CD1c-positive myeloid dendritic cell (primary cell): Measurements from ENCODE around the gene CACNA1C.
A peak's percentile ranks its signal among the peaks of the same experiment; 100 is the strongest.

ENCODE experiments used
- DNase-seq: peaks from one replicate; pipeline ENCODE4 v3.0.0-alpha.2; 2016; ENCODE audit errors: extremely low spot score

CACNA1C gene

DNA sequence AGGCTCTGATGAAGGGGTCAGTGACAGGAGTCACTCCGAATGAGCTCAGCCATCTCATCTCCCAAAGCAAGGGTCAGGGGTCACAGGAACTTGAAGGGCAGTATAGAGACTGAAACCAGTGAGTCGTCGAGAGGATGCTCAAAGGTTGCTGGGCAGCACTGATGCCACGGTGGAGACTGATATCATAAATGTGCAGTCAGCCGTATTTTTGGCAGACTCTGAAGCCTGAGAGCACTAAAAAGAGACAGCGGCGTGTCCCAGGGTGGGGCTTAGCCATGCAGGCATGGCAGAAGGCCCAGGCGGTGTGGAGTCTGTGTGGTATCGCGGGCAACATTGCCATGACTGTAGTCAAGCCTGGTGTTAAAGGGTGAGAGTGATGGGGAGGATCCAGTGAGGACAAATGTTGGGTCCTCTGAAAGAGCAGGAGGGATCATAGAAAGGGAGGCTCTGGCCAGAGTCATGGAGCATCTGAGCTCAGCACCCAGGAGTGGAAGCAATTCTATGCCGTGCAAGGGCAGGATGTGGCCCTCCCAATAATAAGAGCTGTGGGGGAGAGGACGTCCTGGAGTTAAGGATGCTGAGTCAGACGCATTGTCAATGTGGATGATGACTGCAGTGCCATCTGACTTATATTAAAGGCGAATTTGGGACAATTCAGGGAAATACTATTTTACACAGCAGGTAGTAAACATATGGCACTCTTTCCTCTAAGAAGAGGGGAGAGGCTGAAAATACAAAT, 500.8 kb downstream of the CACNA1C start:
- no peak for DNase-seq

DNA sequence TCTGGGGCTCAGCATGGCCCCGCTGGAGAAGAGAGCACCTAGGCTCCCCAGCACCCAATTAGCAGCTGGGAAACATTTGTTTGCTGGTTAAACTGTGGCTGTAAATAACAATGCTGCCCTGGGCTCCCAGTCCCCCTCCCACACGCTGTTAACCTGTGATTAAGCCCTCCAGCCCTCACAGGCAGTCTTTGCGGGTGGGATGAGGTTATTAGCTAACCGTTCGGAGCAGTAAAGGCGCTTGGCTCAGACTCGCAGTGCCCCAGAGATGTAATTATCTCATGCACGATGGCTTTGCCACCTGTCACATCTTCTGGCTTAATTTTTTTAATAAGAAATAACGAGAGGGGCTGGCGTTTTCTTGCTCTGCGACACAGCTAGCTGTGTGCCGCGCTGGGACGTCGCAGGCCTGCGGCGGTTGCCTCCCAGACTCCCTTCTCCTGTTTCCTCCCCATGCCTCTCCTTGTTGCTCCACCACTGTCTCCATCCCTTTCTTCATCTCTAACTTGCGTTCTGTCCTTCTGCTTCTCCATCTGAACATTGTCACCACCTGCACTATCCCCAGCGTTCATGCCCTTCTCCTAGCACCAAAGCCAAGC, 502.8 kb downstream of the CACNA1C start:
- DNase-seq: no peak

DNA sequence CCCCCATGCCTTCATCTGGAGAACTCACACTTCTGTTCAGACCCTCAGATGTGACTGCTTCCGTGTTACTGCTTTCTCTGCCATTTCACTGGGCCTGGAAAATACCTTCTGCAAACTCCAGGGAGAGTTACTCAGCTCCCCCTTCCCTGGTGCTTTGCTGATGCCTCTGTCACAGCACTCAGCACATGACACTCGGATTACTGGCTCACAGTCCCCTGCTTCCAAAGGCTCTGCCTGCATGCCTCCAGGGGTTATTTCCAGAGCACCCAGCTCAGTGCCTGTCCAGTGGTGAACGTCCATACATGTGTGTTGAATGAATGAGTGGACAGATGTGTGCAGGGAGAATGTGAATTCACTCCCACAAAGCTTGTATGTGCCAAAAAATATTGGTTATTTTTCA, 504.8 kb downstream of the CACNA1C start:
- no peak for DNase-seq

DNA sequence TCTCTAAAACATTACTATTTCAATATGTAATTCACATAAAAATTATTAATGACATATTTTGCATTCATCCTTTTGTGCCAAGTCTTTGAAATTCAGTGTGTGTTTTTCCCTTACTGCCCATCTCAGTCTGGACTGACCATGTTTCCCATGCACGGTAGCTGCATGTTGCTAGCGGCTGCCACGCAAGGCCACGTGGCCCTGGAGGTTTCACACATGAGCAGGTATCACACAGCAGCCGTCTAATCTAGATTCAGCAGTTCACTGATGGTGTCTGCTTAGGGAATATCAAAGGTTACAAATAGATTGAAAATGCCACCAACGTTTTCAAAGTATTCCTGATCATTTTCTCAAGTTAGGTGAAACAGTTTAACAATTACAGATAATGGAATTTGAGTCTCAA, 507.1 kb downstream of the CACNA1C start:
- no peak for DNase-seq

DNA sequence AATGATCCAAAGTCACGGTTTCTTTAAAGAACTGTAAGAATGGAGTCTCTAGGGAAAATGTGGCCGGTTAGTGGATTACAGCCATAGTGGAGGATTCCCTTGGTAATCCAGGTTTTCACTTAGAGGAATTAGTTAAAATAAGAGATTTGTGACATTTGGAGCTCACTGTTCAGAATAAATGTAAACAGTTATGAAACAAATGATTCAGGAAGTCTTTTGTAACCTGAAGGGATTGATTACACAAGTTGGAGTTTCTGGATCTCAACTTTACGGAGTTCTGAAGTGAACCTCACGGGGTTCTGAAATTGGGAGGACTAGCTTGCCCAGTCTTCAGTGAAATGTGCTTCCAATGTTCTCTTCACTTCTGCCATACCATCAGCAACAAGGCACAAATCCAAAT, 507.6 kb downstream of the CACNA1C start:
- DNase-seq: peak; percentile 9

DNA sequence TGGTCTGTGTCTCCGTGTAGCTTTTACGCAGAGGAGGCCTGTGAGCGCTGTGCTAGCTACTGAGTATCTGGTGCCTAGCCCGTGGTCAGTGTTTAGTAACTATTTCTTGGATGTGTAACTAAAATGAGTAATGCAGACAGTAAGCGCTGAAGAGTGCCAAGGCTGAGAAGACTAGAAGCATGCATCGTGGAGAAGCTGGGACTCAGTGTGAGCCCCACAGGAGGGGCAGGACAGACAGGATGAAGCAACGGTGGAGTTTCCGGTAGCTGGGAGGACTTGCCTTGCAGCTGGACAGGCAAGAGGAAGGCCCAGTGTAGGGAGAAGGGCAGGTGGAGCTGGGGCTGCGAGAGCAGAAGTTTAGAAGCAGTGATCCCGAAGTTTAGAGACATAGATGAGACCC, 508.6 kb downstream of the CACNA1C start:
- DNase-seq: no peak

DNA sequence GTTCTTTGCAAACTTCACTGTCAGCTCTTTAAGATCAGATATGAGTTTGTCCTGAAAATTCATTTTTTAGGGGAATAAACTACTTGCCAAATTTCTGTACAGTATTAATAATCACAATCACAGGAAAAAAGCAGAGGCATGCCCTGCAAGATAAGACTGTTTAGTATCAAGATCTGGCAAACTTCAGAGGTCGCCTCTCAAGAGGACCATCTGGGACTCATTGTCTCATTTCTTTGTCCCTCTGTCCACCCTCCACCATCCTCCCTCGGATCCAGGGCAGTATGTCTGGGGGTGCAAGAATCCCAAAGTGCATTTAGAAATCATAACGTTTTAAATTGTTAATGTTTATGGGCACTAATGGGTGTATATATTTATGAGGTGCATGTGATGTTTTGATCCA, 509.6 kb downstream of the CACNA1C start:
- no peak for DNase-seq

DNA sequence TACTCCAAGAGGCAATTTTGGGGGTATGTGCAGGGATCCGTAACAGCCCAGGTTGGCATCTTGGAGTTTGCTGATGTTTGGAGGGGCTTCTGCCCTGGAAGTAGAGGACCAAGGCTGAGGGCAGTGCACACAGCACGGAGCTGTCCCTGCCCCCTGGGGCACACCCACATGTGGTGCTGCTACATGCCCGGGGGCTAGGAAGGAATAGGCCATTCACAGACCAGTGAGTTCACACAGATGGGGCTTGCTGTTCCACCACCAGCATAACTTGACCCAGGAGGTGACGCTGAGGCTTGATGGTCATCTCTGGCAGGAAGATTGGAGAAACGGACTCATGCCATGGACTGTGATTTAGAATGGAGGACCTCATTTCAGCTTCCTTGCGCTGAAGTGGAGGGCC, 510.9 kb downstream of the CACNA1C start:
- DNase-seq: no peak

DNA sequence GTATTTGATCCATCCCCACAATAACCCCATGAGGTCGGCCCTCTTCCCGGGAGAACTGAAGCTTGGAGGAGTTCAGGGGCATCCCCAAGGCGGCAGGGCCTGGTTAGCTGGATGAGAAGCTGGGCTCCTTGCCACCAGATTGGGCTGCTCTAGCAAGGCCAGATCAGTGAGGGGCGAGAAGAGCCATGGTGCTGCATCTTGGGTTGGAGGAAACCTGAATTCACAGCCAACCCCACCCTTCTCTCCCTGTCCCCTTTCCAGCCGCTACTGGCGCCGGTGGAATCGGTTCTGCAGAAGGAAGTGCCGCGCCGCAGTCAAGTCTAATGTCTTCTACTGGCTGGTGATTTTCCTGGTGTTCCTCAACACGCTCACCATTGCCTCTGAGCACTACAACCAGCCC, 513.4 kb downstream of the CACNA1C start:
- no peak for DNase-seq

DNA sequence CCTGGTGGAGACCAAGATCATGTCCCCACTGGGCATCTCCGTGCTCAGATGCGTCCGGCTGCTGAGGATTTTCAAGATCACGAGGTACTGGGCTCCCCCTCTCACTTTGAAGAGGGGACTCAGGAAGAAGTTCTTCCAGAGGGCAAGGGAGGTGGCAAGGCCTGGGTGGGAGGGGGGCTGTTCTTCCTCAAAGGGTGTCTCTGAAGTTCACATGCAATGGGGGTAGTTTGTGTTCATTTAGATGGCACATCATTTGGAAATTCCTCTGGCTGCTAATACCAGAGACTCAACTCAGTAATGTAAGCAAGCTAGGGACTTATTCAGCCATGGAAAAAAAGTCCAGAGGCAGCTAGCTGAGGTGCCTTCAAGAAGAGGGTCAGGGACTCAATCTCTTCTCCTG, 514.9 kb downstream of the CACNA1C start:
- DNase-seq: no peak

DNA sequence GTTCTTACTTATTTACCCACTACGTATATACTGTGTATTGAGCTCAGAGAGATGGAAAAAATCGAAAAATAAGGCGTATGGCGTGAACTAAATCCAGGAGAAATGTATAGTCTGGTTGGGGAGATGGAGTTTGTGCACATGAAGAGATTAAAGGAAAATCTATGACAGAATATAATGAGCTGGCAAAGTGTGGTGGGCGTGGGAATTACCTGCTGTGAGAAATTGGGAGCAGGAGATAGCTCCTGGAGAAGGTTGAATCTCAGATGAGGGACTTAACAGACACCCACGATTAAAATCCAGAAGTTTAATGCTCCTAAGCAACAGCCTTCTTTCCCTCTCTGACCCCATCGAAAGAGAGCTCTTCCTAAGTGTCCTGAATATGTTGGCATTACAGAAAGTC, 517.8 kb downstream of the CACNA1C start:
- DNase-seq: no peak

DNA sequence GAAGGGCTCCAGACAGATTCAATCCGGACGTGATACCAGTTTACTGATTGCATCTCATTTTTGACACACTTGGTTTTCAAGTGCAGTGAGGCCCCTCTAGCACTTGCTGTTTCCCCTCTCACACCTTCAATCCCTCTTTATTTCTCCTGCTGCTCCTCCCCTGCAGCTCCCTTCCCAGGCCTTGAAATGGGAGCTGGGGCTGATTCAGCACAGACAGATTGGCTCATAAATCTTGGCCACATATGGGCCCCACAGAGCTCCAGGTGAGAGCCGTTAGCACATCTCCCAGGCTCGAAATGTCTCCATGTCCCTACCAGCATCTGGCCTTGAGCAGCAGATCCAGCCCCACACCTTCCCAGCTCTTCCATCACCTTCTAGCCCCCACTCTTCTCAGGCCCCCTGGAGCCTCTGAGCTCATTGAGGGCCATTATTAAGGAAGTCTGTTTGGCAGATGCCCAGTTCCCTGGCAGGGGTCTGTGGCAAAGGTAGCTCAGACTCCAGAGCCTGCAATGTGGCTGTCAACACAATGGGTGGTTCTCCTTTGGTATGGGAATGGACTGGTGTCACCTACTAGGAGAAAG, 521.7 kb downstream of the CACNA1C start:
- no peak for DNase-seq

DNA sequence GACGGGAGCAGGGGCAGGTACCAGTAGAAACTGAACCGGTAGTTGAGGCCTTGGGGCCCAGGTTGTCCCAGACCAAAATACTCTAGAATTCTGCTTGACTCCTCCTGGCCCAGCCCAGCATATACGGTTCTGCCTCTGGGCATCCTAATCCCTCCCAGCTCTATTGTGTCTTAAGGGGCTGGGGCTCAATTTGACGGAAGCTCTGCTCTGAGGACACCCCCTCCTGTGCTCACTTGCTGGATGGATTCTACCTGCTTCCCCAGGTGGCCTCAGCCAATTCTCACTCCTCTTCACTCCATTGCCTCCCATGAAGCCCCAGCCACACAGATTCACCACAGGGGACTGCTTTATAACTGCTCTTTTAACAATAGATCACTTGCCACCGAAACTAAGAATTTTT, 522.5 kb downstream of the CACNA1C start:
- DNase-seq: no peak

DNA sequence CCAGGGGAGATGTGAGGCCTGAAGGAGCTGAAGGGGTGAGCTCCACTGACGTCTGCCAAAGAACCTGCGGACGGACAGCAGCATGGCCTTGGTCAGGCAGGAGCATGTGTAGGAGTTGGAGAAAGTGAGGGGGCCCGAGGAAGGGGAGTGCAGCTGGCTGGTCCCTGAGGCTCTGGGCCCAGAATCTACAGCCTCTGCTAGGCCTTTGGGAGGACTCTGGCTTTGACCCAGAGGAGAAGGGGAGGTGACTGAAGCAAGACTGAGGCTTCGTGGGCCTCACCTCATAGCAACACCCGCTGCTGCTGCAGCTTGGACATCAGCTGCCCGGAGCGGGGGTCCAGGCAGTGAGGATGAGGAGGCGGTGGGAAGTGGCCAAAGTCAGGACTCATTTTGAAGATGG, 525.4 kb downstream of the CACNA1C start:
- no peak for DNase-seq

DNA sequence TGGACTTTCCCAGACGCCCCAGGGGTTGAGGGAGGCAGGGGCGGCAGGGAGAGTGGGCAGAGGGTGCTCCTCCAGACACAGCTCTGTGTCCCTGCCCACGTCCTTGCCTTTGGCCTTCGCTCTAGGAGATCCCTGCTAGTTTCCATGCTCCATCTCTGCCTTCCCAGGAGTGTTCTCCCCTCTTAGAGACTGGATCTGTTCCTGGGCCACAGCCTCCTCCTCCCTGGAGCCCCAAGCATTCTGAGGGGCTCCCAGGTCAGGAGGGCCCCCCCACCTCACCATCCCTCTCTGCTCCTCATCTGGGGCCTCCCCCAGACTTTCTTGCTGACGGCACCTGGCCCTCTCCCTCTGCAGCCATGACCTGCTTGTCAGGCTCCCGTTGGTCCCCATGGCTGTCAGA, 526.0 kb downstream of the CACNA1C start:
- no peak for DNase-seq

DNA sequence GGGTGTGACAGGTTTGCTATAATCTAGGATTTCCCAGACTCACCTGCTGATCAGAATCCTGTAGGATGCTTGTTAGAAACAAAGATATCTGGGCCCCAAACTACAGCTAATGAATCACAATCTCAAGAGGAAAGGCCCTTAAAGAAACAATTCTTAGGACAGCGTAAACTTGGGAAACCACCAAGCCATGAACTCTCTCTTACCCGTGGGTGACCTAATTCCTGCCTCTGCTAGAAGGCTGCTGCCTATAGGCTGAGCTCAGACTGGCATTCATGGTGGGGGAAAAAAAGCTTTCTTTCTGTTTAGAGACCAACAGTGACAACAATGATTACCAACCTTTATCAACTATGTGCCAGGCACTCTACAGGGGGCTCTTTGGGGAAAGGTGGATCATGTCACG, 528.0 kb downstream of the CACNA1C start:
- no peak for DNase-seq

DNA sequence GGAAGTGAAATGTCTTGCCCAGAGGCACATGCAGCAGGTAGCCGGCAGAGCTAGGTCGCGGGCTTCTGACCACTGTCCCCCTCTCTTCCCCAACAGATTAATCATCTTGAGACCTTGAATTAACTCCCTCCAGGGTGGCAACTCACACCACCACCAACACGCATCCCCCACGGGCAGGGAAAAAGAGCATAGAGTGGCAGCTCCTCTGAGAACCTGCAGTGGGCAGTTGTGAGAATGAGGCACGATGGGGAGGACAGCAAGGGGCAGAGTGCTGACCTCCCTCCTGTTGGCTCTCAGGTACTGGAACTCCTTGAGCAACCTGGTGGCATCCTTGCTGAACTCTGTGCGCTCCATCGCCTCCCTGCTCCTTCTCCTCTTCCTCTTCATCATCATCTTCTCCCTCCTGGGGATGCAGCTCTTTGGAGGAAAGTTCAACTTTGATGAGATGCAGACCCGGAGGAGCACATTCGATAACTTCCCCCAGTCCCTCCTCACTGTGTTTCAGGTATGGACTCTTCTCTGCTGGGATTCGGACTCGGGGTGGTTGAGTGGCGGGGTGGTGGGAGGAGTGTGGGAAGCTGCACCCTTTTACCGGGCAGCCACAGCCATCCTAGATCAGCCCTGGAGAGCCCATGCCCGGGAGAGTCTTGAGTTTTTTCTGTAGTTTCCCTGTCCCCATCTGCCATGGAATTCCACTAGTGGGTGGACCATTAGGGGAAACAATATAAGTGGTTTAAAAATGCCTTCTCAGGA, 528.7 kb downstream of the CACNA1C start:
- DNase-seq: no peak

DNA sequence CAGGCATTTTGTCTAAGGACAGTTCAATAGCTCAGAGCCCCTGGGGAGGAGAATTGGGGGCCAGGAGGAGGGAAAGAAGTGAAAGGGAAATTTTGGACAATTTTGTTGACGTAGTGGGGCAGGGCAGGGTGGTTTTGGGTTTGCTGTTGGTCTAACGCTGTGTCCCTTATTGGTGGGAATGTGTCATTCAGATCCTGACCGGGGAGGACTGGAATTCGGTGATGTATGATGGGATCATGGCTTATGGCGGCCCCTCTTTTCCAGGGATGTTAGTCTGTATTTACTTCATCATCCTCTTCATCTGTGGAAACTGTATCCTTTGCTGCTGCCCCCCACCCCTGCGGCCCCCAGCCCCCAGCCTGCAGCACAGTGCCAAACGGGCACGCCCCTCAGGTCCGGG, 529.8 kb downstream of the CACNA1C start:
- DNase-seq: no peak

DNA sequence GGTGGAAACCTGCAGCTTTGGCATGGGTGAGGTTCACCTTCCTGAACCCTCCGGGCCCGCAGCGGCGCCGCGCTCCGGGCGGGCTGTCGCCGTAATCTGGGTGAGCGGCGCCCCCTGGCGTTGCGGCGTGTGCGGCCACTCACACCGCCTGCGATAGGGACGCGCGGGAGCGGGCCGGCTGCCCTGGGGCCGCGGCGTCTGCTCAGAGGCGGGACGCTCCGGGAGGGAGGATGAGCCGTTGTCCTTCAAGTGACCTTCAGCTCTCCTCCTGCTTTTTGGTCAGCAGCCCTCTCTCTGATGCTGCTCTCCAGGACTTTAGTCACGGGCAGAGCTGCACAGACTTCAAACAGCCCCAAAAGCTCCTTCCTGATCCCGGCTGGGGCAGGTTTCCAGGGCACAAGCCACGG, 530.3 kb downstream of the CACNA1C start:
- peak; percentile 72 for DNase-seq

DNA sequence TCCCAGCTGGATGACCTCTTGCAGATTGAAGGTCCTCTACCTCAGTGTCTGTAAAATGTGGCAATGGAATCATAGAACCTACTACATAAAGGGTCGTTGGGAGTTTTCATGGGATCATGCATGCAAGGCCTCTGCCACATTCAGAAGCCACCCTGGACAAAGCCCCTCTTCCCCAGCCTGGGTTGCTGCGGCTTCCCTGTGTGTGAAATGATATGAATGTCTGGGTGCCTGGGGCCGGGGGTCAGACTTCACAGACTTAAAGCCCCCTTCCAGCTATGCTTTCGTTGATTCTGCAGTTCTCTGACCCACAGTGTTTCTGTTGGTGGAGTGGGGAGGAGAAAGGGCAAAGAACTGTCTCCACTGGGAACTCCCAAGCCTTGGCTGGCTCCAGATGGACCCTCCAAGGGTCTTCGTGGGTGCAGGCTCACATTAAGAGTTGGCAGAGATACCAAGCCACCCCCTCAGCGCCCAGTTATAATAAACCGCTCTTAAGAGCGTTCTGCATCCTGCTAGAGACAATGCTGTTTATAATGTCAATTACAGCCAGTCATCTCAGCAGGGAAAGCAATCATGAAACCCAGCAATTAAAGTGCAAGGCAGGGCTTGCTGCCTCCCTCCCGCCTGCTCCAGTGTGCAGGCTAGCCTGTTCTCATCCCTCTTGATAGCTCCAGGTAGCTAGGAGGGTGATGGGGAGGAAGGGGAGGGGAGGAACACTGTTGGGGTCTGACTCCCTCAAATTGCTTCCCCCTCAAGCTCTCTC, 531.0 kb downstream of the CACNA1C start:
- DNase-seq: no peak

DNA sequence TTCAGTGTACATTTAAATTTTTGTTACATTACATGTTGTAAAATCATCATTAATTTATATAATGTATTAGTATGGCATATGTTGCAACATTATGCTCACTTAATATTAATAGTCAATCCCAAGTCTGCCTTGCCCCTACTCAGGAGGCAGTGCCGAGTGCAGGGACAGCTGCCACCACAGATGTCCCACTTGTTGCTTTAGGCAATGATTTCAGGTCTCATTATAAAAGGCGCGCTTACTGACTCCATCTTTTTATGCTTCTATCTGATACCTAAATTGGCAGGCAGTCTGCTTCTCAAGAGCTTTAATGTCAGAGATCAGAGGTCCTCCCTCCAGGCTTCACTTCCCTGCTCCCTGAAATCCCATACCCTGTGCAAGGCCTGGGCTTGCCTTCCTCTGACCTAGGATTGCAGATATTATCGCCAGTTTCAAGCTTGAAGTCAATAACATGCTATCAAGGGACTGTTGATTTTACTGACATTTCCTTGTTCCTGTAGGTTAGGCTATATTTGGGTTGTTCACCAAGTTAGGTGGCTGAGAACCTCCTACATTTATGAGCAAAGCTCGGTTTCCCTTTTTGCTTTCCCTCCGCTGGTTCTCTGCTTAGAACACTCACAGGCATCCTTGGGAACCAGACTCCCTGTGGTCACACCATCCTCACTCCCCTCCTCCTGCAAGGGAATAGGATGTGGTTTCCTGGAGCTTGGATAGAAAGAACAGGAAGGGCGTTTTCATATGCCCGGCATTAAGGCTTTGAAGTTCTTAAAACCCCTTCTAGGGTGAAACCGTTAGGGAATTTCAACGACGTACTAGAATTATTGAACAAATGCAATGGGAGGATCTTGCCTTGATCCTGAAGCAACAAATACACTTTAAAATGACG, 533.6 kb downstream of the CACNA1C start:
- DNase-seq: no peak
